Adrenal gland (tissue), 5 donors: ENCODE data around the gene VAC14.

Experiments
- POLR2A ChIP-seq, 2 donors: fragments of 450-650 bp; IDR thresholded peaks; one replicate each; pipeline ENCODE4 v1.6.1; 2017; ENCODE audit warnings: antibody characterized with exemption in 2 of 2, mild to moderate bottlenecking in 2 of 2, moderate library complexity in 1 of 2
- TF ChIP-seq, protein P1 (sequence below), 6 experiments: fragments of 450-650 bp in 4 of 6; fragments of 200-600 bp in 2 of 6; sonication (generic) in 1 of 6; IDR thresholded peaks; 1 replicate in 5 of 6; 2 replicates in 1 of 6; pipeline versions ENCODE4 v1.5.1 to v1.8.0; 2016 to 2021; ENCODE audit warnings: antibody characterized with exemption in 6 of 6, mild to moderate bottlenecking in 2 of 6, moderate library complexity in 1 of 6
- donor health status: DM: no; HTN: no; CAD: no.

DNA sequence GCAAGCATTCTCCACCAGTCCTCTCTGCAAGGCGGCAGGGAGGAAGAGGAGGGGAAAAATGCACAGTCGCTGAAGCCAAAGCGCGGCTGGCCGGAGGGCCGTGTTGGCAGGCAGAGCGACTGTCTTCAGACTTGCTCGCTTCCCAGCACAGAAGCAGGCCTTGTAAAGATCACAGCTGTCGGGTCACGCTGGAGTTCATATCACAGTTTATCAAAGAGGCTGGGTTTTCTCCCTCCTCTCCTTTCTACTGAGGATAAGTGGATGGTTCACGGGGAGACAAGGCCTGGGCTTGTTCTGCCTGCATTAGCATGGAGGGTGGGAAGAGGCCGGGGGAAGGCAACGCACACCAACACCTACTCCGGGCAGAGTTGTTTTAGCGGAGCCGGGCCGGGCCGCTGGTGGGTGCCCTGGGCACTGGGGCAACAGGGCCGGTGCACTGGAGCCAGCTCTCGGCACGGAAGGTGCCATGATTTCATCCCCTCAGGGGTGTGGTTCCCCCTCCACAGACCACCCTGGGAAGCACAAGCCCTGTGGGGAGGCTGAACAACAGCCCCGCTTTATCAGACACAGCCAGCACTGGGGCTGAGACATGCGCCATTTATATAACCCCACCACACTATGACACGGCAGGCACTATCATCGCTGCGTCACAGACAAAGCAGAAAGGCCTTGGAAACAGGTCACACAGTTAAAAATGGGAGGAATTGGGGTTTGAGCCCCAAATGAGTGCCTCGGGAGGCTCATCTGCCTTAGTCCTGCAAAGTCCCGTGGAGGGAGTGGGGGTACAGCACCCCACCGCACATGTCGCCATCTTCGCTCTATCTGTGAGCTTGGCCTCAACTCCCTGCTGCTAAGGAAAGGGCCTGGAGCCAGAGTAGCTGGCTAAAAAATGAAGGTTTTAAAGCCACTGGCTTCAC is 74.8 kb downstream of the VAC14 start:
- TF ChIP-seq, protein P1, sequence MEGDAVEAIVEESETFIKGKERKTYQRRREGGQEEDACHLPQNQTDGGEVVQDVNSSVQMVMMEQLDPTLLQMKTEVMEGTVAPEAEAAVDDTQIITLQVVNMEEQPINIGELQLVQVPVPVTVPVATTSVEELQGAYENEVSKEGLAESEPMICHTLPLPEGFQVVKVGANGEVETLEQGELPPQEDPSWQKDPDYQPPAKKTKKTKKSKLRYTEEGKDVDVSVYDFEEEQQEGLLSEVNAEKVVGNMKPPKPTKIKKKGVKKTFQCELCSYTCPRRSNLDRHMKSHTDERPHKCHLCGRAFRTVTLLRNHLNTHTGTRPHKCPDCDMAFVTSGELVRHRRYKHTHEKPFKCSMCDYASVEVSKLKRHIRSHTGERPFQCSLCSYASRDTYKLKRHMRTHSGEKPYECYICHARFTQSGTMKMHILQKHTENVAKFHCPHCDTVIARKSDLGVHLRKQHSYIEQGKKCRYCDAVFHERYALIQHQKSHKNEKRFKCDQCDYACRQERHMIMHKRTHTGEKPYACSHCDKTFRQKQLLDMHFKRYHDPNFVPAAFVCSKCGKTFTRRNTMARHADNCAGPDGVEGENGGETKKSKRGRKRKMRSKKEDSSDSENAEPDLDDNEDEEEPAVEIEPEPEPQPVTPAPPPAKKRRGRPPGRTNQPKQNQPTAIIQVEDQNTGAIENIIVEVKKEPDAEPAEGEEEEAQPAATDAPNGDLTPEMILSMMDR (IDR thresholded peaks at IDR 0.05): no peak
- TF ChIP-seq POLR2A (IDR thresholded peaks at IDR 0.05): no peak
